DMS153 treated with DMSO at 0.1 percent for 48 hours (cell line): ENCODE data around the gene RPIA.
"Not testable (repeated sequence)": the region's sequence is repeated elsewhere in the genome, so short reads cannot be mapped to it uniquely, and the experiment has no call there.

ENCODE experiments used
- DNase-seq: peaks from one replicate; lab custom pipeline; 2025; ENCODE audit not compliant: unreplicated experiment; lab: John Stamatoyannopoulos, UW

Gene RPIA

DNA sequence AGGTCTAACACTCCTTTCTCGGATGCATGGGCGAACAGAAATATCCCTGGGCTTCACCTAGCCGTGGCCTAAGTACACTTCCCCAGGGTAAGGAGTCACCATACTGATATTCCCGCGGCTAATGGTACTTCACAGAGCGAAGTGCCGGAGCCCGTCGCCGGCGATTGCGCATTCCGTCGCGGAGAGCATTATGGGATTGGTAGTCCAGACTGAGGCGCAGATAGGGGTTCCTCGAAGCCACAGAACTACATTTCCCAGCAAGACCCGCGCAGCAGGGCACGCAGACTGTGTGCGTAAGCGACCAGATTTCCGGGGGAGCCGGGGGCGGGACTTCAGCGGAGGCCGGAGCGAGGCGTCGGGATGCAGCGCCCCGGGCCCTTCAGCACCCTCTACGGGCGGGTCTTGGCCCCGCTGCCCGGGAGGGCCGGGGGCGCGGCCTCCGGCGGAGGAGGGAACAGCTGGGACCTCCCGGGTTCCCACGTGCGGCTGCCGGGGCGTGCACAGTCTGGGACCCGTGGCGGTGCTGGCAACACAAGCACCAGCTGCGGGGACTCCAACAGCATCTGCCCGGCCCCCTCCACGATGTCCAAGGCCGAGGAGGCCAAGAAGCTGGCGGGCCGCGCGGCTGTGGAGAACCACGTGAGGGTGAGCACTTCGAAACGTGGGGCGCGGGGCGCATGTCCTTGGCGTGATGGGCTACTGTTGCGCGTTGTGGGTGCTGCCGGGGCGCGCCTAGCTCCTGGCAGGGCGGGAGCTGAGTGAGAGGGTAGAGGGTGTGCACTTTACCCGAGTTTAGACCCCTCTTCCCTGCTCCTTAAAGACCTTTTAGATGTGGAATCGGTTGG, at the start of gene RPIA:
RPIA (plus strand) TSS at position 335 of the 845 bp plus-strand sequence; CDS start at position 361, 26 bp downstream.
- DNase-seq: peak; percentile 95

DNA sequence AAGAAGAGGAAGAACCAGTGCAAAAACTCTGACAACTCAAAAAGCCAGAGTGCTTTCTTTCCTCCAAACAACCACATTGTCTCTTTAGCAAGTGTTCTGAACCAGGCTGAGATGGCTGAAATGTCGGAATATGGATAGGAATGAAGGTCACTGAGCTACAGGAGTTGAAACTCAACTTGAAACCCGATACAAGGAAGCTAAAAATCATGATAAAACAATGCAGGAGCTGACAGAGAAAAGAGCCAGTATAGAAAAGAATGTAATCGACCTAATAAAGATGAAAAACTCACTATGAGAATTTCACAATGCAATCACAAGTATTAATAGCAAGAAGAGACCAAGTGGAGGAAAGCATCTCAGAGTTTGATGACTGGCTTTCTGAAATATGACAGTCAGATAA, 49.2 kb upstream of the RPIA start:
- no peak for DNase-seq

DNA sequence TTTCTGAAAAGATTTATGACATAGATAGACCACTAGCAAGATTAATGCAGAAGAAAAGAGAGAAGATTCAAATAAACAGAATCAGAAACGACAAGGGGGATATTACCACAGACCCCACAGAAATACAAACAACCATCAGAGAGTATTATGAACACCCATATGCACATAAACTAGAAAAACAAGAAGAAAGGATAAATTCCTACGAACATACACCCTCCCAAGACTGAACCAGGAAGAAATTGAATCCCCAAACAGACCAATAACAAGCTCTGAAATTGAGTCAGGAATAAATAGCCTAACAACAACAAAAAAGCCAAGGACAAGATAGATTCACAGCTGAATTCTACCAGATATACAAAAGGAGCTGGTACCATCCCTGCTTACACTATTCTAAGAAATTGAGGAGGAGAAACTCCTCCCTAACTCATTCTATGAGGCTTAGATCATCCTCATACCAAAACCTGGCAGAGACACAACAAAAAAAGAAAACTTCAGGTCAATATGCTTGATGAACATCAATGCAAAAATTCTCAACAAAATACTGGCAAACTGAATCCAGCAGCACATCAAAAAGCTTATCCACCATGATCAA, 46.1 kb upstream of the RPIA start:
- DNase-seq: not testable (repeated sequence)

DNA sequence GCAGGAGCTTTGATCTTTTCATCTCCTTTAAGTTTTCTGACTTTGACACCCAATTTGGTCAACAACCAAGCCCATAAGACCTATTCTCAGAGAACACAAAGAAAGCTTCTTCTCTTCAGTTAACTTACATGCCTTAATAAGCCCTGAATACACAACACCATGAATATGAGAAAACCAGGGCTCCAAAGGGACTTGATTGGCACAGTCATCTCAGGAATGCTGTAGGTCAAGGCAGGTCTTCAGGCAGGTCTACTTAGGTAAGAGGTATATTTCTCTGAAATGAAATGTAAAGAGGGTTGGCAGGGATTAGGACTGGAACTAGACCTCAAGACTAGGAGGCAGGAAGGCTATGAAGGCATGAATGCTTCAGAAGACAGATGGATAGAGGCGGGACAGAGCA, 39.8 kb upstream of the RPIA start:
- DNase-seq: no peak

DNA sequence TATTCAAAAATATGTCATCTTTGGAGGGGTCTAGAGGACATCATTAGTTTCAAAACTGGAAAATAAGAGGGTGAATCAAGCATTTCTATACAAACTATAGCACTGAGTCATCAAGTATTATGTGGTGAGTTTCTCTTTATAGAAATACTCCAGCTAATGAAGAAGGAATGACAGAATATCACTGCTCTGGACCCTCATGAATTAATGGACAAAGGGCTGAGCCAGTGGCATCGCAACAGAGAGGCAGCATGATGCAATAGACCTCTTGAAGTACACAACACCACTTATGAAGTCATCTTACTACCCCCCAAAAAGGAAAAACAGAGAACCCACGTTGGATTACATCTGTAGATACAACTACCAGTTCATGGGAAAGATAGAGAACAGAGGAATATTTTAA, 36.8 kb upstream of the RPIA start:
- DNase-seq: no peak

DNA sequence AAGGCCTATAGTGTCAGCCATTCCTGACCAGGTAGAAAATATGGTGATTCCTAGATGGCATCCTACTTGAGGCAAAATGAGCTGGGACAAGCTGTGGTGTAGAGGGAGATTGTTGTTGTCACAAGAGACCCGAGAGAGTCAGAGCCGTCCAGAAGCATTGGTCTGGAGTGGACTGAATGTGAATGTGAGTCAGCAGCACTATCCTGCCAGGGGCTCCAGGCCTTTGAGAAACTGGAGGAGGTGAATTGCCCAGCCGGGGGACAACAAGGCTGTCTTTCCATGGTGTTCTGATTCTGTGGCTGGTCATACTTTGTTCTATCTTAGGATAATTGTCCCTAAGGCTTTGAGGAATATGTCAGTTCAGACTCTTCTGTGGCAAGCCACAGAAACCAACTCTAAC, 34.8 kb upstream of the RPIA start:
- DNase-seq: no peak

DNA sequence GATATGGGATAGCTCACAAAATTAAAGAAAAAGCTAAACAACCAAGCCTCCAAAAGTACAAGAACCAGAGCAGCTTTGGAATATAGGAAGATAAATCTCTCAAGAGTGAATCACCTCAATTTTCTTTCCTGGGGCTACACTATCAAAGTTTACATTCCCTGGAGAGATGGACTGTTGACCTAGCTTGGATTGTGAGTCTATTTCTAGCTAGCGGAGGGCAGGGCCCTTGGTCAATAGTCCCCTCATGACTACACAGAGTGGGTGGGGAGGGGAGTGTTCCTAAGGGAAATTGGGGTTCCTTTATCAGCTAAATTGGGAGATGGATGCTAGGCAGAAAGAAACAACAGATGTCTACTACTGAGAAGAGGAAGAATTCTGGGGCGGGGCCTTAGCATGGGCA, 34.3 kb upstream of the RPIA start:
- no peak for DNase-seq

DNA sequence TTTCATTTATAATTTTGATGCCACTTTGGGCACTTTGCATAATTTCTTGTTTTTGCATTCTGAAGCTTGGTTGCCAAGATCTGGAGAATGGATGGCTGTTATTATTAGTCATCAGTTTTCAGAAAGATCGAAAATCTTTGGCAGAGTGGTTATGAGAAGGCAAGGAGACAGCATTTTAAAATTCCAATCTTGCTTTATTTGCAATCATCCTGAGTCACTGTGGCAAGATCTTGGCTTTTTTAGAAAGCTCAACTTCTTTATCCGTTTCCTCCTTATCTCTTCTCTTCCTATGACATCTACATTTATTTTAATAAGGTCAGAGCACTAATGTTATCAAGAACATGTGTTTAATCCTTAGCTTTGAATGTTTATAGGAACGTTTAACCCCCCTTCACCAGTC, 33.1 kb upstream of the RPIA start:
- DNase-seq: no peak

DNA sequence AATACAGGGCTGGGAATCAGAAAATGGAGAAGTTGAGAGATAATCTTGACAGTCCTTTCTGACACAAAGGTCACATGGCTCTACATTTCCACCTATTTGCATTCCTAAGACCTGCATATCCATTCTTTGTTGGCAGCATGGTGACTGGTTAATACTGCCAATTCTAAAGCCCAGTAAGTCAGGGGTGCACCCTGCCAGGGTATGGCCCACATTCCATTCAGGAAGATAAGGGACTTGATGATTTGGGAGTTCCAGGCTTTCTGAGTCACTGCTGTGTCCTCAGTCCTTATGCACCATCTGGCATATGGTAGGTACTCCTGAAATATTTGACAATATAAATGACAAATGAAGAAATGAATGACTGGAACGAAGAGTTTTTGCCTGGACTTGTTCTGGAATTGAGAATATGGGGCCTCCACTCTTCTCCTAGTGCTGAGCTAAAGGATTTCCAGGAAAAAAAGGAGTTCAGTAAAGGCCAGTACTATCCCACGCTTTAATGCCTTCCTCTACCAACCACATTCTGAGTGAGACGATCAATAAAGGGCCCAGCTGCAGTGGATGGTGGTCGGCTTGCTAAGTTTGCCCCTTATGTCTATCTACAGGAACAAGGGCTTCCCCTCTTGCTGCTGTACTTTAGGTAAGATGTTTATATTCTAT, 32.5 kb upstream of the RPIA start:
- DNase-seq: peak; percentile 38

DNA sequence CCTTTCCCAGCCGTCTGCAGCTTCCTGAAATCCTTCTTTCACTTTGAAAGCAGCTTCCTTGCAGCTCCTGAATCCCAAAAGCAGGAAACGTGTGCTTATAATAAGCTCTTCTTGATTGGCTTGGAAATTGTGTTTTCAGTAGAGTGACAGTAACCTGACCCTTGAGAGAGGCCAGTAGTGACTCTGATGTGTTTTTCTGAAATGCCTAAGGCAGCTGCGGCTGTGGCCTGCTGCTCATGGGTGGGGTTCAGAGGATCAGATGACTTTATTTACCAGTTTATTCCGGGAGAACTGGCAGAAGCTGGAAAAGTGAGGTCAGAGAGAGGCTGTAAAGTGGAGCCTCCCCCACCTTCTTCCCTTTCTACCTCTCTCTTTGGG, 31.9 kb upstream of the RPIA start:
- peak; percentile 86 for DNase-seq

DNA sequence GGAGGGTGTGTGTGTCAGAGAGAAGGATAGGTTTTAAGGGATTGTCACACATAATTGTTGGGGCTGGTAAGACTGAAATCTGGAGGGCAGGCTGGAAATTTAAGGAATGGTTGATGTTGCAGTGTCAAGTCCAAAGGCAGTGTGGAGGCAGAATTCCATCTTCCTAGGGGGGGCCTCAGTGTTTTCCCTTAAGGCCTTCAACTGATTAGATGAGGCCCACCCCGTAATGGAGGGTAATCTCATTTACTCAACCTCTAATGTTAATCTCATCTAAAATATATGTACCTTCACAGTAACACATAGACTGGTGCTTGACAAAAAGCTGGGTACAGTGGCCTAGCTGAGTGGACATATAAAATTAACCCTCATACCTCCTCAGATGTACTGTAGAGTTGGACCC, 30.9 kb upstream of the RPIA start:
- DNase-seq: no peak

DNA sequence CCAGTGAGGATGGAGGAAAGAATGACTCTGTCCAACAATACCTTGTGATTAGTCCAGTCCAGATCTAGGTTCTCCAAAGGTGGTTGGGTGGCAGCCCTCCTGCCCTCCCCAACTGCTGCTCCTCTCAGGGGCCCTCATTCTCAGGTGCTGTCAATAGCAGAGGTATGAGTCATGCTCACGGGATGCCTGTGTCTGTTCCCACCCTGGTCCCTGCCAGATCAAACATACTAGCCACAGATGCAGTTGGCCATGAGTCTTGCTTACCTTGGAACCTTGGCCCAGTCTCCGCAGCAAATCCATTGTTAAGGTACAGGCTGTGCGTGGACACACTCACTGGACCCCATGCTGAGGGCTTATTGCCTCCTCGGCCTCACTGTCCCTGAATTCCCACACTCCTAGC, 24.9 kb upstream of the RPIA start:
- no peak for DNase-seq

DNA sequence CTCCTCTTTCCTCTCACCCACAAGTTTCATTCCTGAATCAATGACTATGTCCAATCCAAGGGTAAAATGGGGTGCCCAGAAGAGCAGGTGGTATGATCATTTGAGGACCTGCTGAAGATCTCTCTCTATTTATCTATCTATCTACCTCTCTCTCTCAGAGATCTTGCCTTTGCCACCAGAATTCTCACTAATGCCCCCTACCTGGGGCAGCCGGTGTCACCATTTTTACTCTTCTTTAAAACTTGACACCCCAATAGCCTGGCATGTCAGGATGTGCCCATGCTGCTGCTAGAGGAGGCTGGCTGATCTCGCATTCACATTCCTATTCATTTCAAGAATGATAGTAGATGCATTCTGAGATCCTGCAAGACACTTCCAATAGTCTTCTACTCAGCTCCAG, 24.3 kb upstream of the RPIA start:
- no peak for DNase-seq

DNA sequence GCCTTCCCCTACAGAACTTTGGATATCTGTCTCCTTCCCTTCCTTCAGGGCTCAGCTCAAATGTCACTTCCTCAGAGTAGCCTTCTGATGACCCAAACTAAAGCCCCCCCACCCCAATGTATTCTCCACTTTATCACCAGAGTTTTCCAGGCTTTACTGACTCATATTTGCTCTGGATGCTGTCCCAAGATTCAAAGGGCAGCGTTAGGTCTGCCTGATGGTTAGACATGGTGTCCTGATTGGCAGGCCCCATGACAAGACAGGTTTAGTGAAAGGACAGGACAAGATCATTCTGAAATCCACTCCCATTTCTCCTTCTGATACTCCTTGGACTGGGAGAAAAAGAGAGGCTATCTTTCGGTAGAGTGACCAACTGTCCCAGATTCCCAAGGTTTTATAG, 22.6 kb upstream of the RPIA start:
- DNase-seq: no peak

DNA sequence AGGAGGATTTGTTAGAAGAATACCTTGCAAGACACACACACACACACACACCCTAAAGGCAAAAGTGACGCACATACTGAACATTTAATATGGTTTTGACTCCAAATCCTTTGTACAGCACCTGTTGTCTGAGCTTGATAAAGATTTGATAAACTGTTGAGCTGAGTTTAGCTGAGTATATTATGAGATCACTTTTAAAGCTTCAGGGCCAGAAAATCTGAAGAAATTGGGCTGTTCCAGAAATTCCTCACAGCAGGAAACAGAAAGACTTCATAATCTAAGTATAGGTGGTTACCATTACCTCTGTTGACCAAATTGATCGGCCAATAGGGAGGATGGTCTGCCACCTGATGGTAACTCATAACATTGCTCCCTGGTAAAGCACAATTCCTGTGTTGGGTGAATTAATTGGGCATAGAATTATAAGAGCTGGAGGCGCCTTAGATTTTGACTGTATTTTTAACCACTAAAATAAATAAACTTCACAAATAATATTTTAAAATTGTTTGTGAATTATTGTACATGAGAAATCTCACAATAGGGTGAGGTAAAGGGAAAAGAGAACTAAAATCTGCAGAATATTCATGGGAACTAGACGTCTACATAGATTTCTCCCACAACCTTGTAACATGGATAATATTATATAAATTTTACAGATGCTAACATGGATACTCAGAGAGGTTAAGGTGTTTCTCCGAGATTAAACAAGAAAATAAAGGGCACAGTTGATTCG, 21.8 kb upstream of the RPIA start:
- peak; percentile 43 for DNase-seq

DNA sequence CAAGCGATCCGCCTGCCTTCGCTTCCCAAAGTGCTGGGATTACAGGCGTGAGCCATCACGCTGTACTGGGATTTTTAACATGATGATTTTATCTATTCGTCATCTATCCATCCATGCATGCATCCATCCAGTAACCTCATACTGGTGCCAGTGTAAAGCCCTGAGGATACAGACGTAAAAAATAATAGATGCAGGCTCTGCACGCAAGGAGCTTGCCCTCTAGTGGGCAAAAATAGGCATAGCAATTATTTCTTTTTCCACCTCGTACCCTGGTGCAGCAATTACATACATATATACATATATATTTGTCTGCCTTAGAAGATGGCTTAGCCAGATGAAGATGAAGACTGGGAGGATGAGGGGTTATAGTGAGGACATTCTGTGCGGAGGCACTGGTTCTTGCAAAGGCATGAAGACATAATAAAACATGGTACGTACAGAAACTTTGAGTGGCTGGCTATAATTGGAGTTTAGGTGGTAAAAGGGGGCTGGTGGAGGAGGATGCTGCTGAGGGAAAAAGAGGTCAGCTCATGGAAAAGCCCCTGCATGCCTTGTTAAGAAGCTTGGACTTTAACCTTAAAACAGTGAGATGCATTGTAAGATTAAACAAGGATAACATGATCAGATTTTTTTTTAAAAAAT, 19.6 kb upstream of the RPIA start:
- peak; percentile 67 for DNase-seq

DNA sequence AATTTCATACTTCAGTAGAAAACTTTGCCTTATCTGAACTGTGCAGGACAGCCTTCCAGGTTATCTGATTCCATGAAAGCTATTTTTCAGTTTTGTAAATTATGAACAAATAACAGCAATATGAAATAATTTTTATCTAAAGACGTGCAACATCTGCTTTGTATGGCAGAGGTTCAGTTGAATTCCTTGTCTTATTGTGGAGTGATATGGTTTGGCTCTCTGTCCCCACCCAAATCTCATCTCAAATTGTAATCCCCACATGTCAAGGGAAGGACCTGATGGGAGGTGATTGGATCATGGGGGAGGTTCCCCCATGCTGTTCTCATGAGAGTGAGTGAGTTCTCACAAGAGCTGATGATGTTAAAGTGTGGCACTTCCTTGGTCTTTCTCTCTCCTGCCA, 18.1 kb upstream of the RPIA start:
- no peak for DNase-seq

DNA sequence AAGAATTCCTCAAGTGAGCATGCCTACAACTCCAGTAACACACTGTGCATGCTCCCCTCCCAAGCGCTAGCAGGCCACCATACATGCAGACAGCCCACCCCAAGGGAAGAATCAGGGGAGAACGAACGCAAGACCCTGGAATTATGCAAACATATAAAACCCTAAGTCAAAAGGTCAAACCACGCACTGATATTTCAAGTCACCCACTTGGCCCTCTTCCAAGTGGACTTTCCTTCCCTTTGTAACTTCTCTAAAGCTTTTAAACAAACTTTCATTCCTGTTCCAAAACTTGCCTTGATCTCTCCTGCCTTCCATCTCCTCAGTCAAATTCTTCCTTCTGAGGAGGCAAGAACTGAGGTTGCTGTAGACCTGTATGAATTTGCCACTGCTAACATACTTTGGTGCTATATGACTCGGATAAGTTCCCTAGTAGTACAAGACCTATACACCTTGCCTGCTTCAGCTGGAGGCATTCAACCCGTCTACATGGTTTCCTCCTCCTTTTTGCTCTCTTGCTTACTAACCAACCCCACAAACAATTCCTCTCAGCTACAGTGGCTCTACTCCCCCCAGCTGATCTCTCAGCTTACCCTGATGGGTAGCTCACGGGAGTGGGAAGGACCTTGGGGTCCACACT, 11.1 kb upstream of the RPIA start:
- DNase-seq: no peak

DNA sequence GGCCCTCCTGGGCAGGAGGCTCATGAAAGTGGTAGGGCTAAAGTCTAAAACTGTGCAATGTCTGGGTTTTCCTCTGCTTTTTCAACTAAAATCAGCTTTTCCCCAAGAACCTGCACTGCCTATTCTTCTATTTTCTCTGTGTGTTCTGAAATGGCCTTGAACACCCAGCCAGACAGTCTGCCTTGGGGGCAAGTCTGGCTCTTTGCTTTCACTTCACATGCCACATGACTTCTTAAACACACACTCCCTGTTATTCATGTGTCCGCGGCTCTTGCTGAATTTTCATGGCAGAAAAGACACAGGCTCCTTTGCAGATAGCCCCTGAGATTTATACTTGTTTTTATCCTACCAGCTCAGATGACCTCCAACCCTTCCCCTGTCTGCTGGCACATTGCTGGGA, 10.6 kb upstream of the RPIA start:
- DNase-seq: no peak

DNA sequence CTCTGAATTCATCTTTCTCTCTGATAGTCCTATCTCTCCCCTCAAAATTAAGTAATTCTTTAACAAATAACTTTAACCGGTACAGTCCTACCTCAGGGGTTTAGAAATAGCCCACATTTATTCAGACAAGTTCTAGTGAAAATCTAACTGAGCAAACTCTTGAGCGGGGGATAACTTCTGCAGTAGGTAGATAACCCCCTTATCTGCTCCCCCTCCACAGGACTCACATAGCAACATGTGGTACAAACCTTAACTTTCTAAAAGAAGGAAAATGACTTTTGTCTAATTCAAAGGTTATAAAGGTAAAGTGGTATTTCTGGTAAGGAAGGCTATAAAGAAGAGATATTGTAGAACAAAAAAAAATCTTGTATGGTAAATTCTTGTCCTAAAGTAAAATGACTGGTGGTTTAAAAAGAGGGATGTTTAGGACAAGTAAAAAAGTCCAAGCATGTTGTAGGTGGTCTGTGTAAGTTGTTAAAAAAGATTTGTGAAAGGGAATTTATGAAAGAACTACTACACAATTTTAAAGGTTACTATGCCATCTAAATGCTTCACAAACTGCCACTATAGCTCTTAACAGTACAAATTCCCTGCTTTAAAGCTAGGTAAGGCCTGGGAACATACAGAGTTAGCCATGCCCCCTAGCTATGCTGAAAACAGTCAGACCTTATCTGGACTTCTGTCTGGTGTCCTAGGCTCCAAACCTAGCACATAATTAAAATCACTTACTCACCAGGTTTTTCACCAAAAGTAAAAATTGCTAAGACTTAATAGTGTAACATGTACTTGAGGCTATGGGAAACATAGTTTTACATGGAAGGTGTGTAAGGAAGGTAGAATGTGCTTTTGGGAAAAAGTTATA, 8.1 kb upstream of the RPIA start:
- no peak for DNase-seq
